Activated naive CD4-positive, alpha-beta T cell treated with anti-CD3 and anti-CD28 coated beads, Interleukin-2, amount 10 ng/mL, durations not matched to agents 7 days and 5 days (primary cell): ENCODE results near the gene ADD2.

Experiments used
- CTCF ChIA-PET: fragments of 350-600 bp; sonication (Branson Sonifier 250); formaldehyde crosslinking; loops from one replicate; lab custom pipeline; 2021; ENCODE audit warnings: antibody characterized with exemption; lab: Charles Lee
- DNase-seq: peaks from one replicate; pipeline ENCODE4 v3.0.0-alpha.2; 2020
- H3K27ac Mint-ChIP-seq: one replicate; pipeline ENCODE4 v1.8.0; 2021; ENCODE audit warnings: mild to moderate bottlenecking, moderate library complexity, mixed read lengths
- H3K27me3 Mint-ChIP-seq: one replicate; pipeline ENCODE4 v1.8.0; 2021; ENCODE audit warnings: mild to moderate bottlenecking, mixed read lengths
- H3K36me3 Mint-ChIP-seq: one replicate; pipeline ENCODE4 v1.8.0; 2021; ENCODE audit warnings: mixed read lengths
- H3K4me1 Mint-ChIP-seq: one replicate; pipeline ENCODE4 v1.8.0; 2021; ENCODE audit warnings: mixed read lengths
- H3K4me3 Mint-ChIP-seq: one replicate; pipeline ENCODE4 v1.8.0; 2021; ENCODE audit warnings: mild to moderate bottlenecking, moderate library complexity, mixed read lengths
- H3K9me3 Mint-ChIP-seq: one replicate; pipeline ENCODE4 v1.8.0; 2021; ENCODE audit warnings: mixed read lengths

ADD2 gene

GRCh38 chr2:70703900-70704549, 64.0 kb downstream of the ADD2 start:
- CTCF ChIA-PET, result no interaction called here

GRCh38 chr2:70702711-70703395, 65.1 kb downstream of the ADD2 start:
- Mint-ChIP-seq H3K27ac (no peak overlapping the region), H3K36me3 (no peaks in the 10 kb centered on the region), H3K27me3 (peaks cover 4% of the 10 kb centered on the region), H3K4me3 (no peak overlapping the region), H3K4me1 (no peaks in the 10 kb centered on the region), H3K9me3 (no peaks in the 10 kb centered on the region)
- CTCF ChIA-PET, result no interaction called here
- no peak for DNase-seq

More at GRCh38 chr2:70703900-70704549, 64.0 kb downstream of the ADD2 start:
- peaks cover 4% of the 10 kb centered on the region for H3K27me3 Mint-ChIP-seq
- no peaks in the 10 kb centered on the region for H3K9me3 Mint-ChIP-seq
- H3K4me3 Mint-ChIP-seq, result no peak overlapping the region
- no peaks in the 10 kb centered on the region for H3K4me1 Mint-ChIP-seq
- DNase-seq, result no peak
- no peaks in the 10 kb centered on the region for H3K36me3 Mint-ChIP-seq
- H3K27ac Mint-ChIP-seq, result no peak overlapping the region

GRCh38 chr2:70698847-70699246, 69.2 kb downstream of the ADD2 start:
- CTCF ChIA-PET, result no interaction called here
- DNase-seq, result no peak
- no peaks in the 10 kb centered on the region for H3K36me3 Mint-ChIP-seq
- peaks cover 4% of the 10 kb centered on the region for H3K27me3 Mint-ChIP-seq
- H3K4me3 Mint-ChIP-seq, result no peak overlapping the region
- H3K4me1 Mint-ChIP-seq, result no peaks in the 10 kb centered on the region
- H3K27ac Mint-ChIP-seq, result no peak overlapping the region
- no peaks in the 10 kb centered on the region for H3K9me3 Mint-ChIP-seq

GRCh38 chr2:70697603-70698383, 70.2 kb downstream of the ADD2 start:
- H3K9me3 Mint-ChIP-seq, result no peaks in the 10 kb centered on the region

GRCh38 chr2:70696142-70696541, 71.9 kb downstream of the ADD2 start:
- no peak overlapping the region for H3K4me3 Mint-ChIP-seq
- CTCF ChIA-PET, result no interaction called here
- H3K9me3 Mint-ChIP-seq, result no peaks in the 10 kb centered on the region
- DNase-seq, result no peak
- no peaks in the 10 kb centered on the region for H3K36me3 Mint-ChIP-seq
- H3K4me1 Mint-ChIP-seq, result no peaks in the 10 kb centered on the region
- no peaks in the 10 kb centered on the region for H3K27me3 Mint-ChIP-seq
- H3K27ac Mint-ChIP-seq, result no peak overlapping the region

More at GRCh38 chr2:70697603-70698383, 70.2 kb downstream of the ADD2 start:
- H3K27me3 Mint-ChIP-seq, result peaks cover under 1% of the 10 kb centered on the region
- H3K27ac Mint-ChIP-seq, result no peak overlapping the region
- H3K4me1 Mint-ChIP-seq, result no peaks in the 10 kb centered on the region
- no peak overlapping the region for H3K4me3 Mint-ChIP-seq
- CTCF ChIA-PET, result no interaction called here
- no peaks in the 10 kb centered on the region for H3K36me3 Mint-ChIP-seq
- DNase-seq, result no peak

- Mint-ChIP-seq H3K9me3 (no peaks in the 10 kb centered on the region), H3K4me1 (no peaks in the 10 kb centered on the region), H3K27me3 (no peaks in the 10 kb centered on the region), H3K27ac (no peak overlapping the region), H3K36me3 (no peaks in the 10 kb centered on the region), H3K4me3 (no peak overlapping the region)
- DNase-seq, result no peak
- CTCF ChIA-PET, result no interaction called here
Observed at GRCh38 chr2:70692256-70692655, 75.7 kb downstream of the ADD2 start.

- Mint-ChIP-seq H3K4me1 (no peaks in the 10 kb centered on the region), H3K4me3 (no peak overlapping the region), H3K9me3 (no peaks in the 10 kb centered on the region), H3K27me3 (no peaks in the 10 kb centered on the region), H3K27ac (no peak overlapping the region), H3K36me3 (peaks cover 1% of the 10 kb centered on the region)
- no peak for DNase-seq
- CTCF ChIA-PET, result no interaction called here
Observed at GRCh38 chr2:70691497-70692140, 76.4 kb downstream of the ADD2 start.

- CTCF ChIA-PET, result no interaction called here
- no peaks in the 10 kb centered on the region for H3K9me3 Mint-ChIP-seq
- H3K4me3 Mint-ChIP-seq, result no peak overlapping the region
- no peaks in the 10 kb centered on the region for H3K27me3 Mint-ChIP-seq
- DNase-seq, result no peak
- no peaks in the 10 kb centered on the region for H3K4me1 Mint-ChIP-seq
- peaks cover 1% of the 10 kb centered on the region for H3K36me3 Mint-ChIP-seq
- peak overlapping the region; percentile 12 for H3K27ac Mint-ChIP-seq
Observed at GRCh38 chr2:70690846-70691245, 77.2 kb downstream of the ADD2 start.

GRCh38 chr2:70688427-70688826, 79.6 kb downstream of the ADD2 start:
- CTCF ChIA-PET, result no interaction called here
- Mint-ChIP-seq H3K27me3 (no peaks in the 10 kb centered on the region), H3K36me3 (peaks cover 1% of the 10 kb centered on the region), H3K27ac (no peak overlapping the region), H3K4me3 (no peak overlapping the region), H3K4me1 (no peaks in the 10 kb centered on the region), H3K9me3 (no peaks in the 10 kb centered on the region)
- no peak for DNase-seq

- Mint-ChIP-seq H3K9me3 (no peaks in the 10 kb centered on the region), H3K4me1 (no peaks in the 10 kb centered on the region), H3K27ac (no peak overlapping the region), H3K36me3 (peaks cover 1% of the 10 kb centered on the region), H3K27me3 (no peaks in the 10 kb centered on the region), H3K4me3 (no peak overlapping the region)
- CTCF ChIA-PET, result interaction anchor here (1.0 to 1.2 kb wide), 2 partner anchors 27 to 102 kb away, joined by 3 read pairs; no protein-coding TSS in a partner anchor
- DNase-seq, result no peak
Observed at GRCh38 chr2:70687461-70687795, 80.6 kb downstream of the ADD2 start.

GRCh38 chr2:70686577-70687460, 81.2 kb downstream of the ADD2 start:
- no peak overlapping the region for H3K27ac Mint-ChIP-seq
- H3K36me3 Mint-ChIP-seq, result peaks cover 1% of the 10 kb centered on the region
- no peaks in the 10 kb centered on the region for H3K27me3 Mint-ChIP-seq
- no peak overlapping the region for H3K4me3 Mint-ChIP-seq
- H3K9me3 Mint-ChIP-seq, result no peaks in the 10 kb centered on the region
- CTCF ChIA-PET, result interaction anchor here (0.5 to 1.8 kb wide), 7 partner anchors 27 to 102 kb away, joined by 3 to 4 read pairs (median 3); partner anchors contain the start of gene ADD2
- H3K4me1 Mint-ChIP-seq, result no peaks in the 10 kb centered on the region
- DNase-seq, result peak; percentile 34

GRCh38 chr2:70685771-70686171, 82.2 kb downstream of the ADD2 start:
- H3K36me3 Mint-ChIP-seq, result peaks cover 1% of the 10 kb centered on the region
- no peaks in the 10 kb centered on the region for H3K9me3 Mint-ChIP-seq
- no peaks in the 10 kb centered on the region for H3K4me1 Mint-ChIP-seq
- H3K27ac Mint-ChIP-seq, result no peak overlapping the region
- H3K4me3 Mint-ChIP-seq, result no peak overlapping the region
- H3K27me3 Mint-ChIP-seq, result no peaks in the 10 kb centered on the region
- CTCF ChIA-PET, result interaction anchor here (1.8 kb wide), 1 partner anchor 31 kb away, joined by 4 read pairs; no protein-coding TSS in a partner anchor
- DNase-seq, result no peak

GRCh38 chr2:70684846-70685622, 83.0 kb downstream of the ADD2 start:
- H3K27ac Mint-ChIP-seq, result no peak overlapping the region
- peaks cover 1% of the 10 kb centered on the region for H3K36me3 Mint-ChIP-seq
- CTCF ChIA-PET, result interaction anchor here (1.8 kb wide), 1 partner anchor 31 kb away, joined by 4 read pairs; no protein-coding TSS in a partner anchor
- H3K9me3 Mint-ChIP-seq, result no peaks in the 10 kb centered on the region
- DNase-seq, result no peak
- no peaks in the 10 kb centered on the region for H3K4me1 Mint-ChIP-seq
- H3K27me3 Mint-ChIP-seq, result no peaks in the 10 kb centered on the region
- H3K4me3 Mint-ChIP-seq, result no peak overlapping the region
